ENCODE data around the gene SDC1.

SDC1 gene

GRCh38 chr2:20218331-20219320, 6.3 kb downstream of the SDC1 start:
- TF ChIP-seq CTCF (IDR thresholded peaks at IDR 0.05; ENCODE audit: extremely low read depth, insufficient read depth, missing control alignments), result no peak
- DNase-seq (ENCODE audit: low spot score), result no peak
- in situ Hi-C loops (cut with MboI; ENCODE audit: low pct_unique_long_range_greater_than_20kb, low sequenced_read_pairs, unreplicated experiment), result no loop called here

GRCh38 chr2:20217041-20217970, 7.6 kb downstream of the SDC1 start:
- DNase-seq (ENCODE audit: low spot score), result no peak
- TF ChIP-seq CTCF (IDR thresholded peaks at IDR 0.05; ENCODE audit: extremely low read depth, insufficient read depth, missing control alignments), result no peak
- in situ Hi-C loops (cut with MboI; ENCODE audit: low pct_unique_long_range_greater_than_20kb, low sequenced_read_pairs, unreplicated experiment), result no loop called here

GRCh38 chr2:20216130-20217025, 8.6 kb downstream of the SDC1 start:
- TF ChIP-seq CTCF (IDR thresholded peaks at IDR 0.05; ENCODE audit: extremely low read depth, insufficient read depth, missing control alignments), result no peak

GRCh38 chr2:20215183-20216040, 9.5 kb downstream of the SDC1 start:
- no peak for TF ChIP-seq CTCF (IDR thresholded peaks at IDR 0.05; ENCODE audit: extremely low read depth, insufficient read depth, missing control alignments)

More at GRCh38 chr2:20216130-20217025, 8.6 kb downstream of the SDC1 start:
- in situ Hi-C loops (cut with MboI; ENCODE audit: low pct_unique_long_range_greater_than_20kb, low sequenced_read_pairs, unreplicated experiment), result no loop called here
- DNase-seq (ENCODE audit: low spot score), result no peak

GRCh38 chr2:20214566-20215182, 10.3 kb downstream of the SDC1 start:
- DNase-seq (ENCODE audit: low spot score), result no peak
- in situ Hi-C loops (cut with MboI; ENCODE audit: low pct_unique_long_range_greater_than_20kb, low sequenced_read_pairs, unreplicated experiment), result no loop called here
- TF ChIP-seq CTCF (IDR thresholded peaks at IDR 0.05; ENCODE audit: extremely low read depth, insufficient read depth, missing control alignments), result no peak

More at GRCh38 chr2:20215183-20216040, 9.5 kb downstream of the SDC1 start:
- no peak for DNase-seq (ENCODE audit: low spot score)
- in situ Hi-C loops (cut with MboI; ENCODE audit: low pct_unique_long_range_greater_than_20kb, low sequenced_read_pairs, unreplicated experiment), result no loop called here
